ENCODE results near the gene PTPRT.

PTPRT gene

GRCh38 chr20:42889517-42889916 lies 300.2 kb downstream of the PTPRT start:
- Histone ChIP-seq H3K27ac (ENCODE audit: extremely low read depth, low read depth, low read length) (no peak overlapping the region), H3K4me3 (ENCODE audit: low read depth, low read length) (no peak overlapping the region), H3K9me3 (ENCODE audit: control insufficient read depth, insufficient read depth, low read depth, low read length) (no peaks in the 10 kb centered on the region), H3K4me1 (ENCODE audit: control insufficient read depth, insufficient read depth, low read length) (no peaks in the 10 kb centered on the region), H3K36me3 (ENCODE audit: control insufficient read depth in 2 of 2, insufficient read depth in 1 of 2, low read length in 2 of 2) (no peaks in the 10 kb centered on the region)
- POLR2A ChIA-PET: no interaction called here
- CTCF ChIA-PET: no interaction called here
- TF ChIP-seq ZIC2 (tag by site-specific recombination; IDR thresholded peaks at IDR 0.05): no peak
- no peak for TF ChIP-seq ZNF48 (tag by site-specific recombination; IDR thresholded peaks at IDR 0.05)
- TF ChIP-seq ZBTB44 (tag by site-specific recombination; IDR thresholded peaks at IDR 0.05): no peak
- no peak for TF ChIP-seq ZNF366 (tag by site-specific recombination; conservative IDR thresholded peaks at IDR 0.05)
- TF ChIP-seq EGR2 (tag by site-specific recombination; IDR thresholded peaks at IDR 0.05; ENCODE audit: low read depth): no peak
- TF ChIP-seq YY1 (tag by site-specific recombination; IDR thresholded peaks at IDR 0.05): no peak
- no peak for TF ChIP-seq ZNF221 (tag by site-specific recombination; IDR thresholded peaks at IDR 0.05; ENCODE audit: borderline replicate concordance)
- TF ChIP-seq ZNF660 (tag by site-specific recombination; IDR thresholded peaks at IDR 0.05): no peak
- TF ChIP-seq ZBTB17 (tag by site-specific recombination; IDR thresholded peaks at IDR 0.05): no peak
- TF ChIP-seq ZNF132 (tag by site-specific recombination; IDR thresholded peaks at IDR 0.05; ENCODE audit: borderline replicate concordance): no peak
- no peak for TF ChIP-seq TSHZ1 (tag by site-specific recombination; IDR thresholded peaks at IDR 0.05; ENCODE audit: borderline replicate concordance)
- TF ChIP-seq ZBTB21 (tag by site-specific recombination; IDR thresholded peaks at IDR 0.05): no peak

- no peak overlapping the region for H3K4me3 ChIP-seq (ENCODE audit: low read depth, low read length)
- CTCF ChIA-PET: no interaction called here
- no peaks in the 10 kb centered on the region for H3K9me3 ChIP-seq (ENCODE audit: control insufficient read depth, insufficient read depth, low read depth, low read length)
- TF ChIP-seq ZBTB7A (tag by site-specific recombination; IDR thresholded peaks at IDR 0.05; ENCODE audit: low read depth) (no peak), ZNF560 (tag by site-specific recombination; IDR thresholded peaks at IDR 0.05; ENCODE audit: borderline replicate concordance) (no peak), ZNF830 (tag by site-specific recombination; IDR thresholded peaks at IDR 0.05; ENCODE audit: low read depth) (no peak), ZBTB17 (tag by site-specific recombination; IDR thresholded peaks at IDR 0.05) (no peak), ZBTB11 (tag by site-specific recombination; conservative IDR thresholded peaks at IDR 0.05; ENCODE audit: low read depth) (no peak), ZNF175 (tag by site-specific recombination; IDR thresholded peaks at IDR 0.05) (no peak), ZNF366 (tag by site-specific recombination; conservative IDR thresholded peaks at IDR 0.05) (no peak), ZNF510 (tag by site-specific recombination; IDR thresholded peaks at IDR 0.05; ENCODE audit: insufficient replicate concordance) (no peak), PBX3 (CRISPR knock-in tag; IDR thresholded peaks at IDR 0.05) (no peak), ZNF707 (tag by site-specific recombination; IDR thresholded peaks at IDR 0.05) (no peak), ZNF146 (tag by site-specific recombination; IDR thresholded peaks at IDR 0.05) (no peak), ZNF660 (tag by site-specific recombination; IDR thresholded peaks at IDR 0.05) (no peak), KLF17 (tag by site-specific recombination; IDR thresholded peaks at IDR 0.05) (no peak), ZNF777 (tag by site-specific recombination; IDR thresholded peaks at IDR 0.05; ENCODE audit: borderline replicate concordance) (no peak), ZNF169 (tag by site-specific recombination; IDR thresholded peaks at IDR 0.05) (no peak)
- H3K36me3 ChIP-seq (ENCODE audit: control insufficient read depth in 2 of 2, insufficient read depth in 1 of 2, low read length in 2 of 2): no peaks in the 10 kb centered on the region
- no peaks in the 10 kb centered on the region for H3K4me1 ChIP-seq (ENCODE audit: control insufficient read depth, insufficient read depth, low read length)
- no peak overlapping the region for H3K27ac ChIP-seq (ENCODE audit: extremely low read depth, low read depth, low read length)
- POLR2A ChIA-PET: no interaction called here
Measured at GRCh38 chr20:42887281-42887680, 302.4 kb downstream of the PTPRT start.
